ENCODE data around the gene BBLN.

- TF ChIP-seq CTCF (IDR thresholded peaks at IDR 0.05), result no peak
- no peak for TF ChIP-seq POLR2A (IDR thresholded peaks at IDR 0.05)
- no peak for TF ChIP-seq EP300 (IDR thresholded peaks at IDR 0.05)
These were observed 51.9 kb downstream of the BBLN start for GRCh38 chr9:128211981-128212281.
